ENCODE data around the gene ABI2.
"Not testable (repeated sequence)": the region's sequence is repeated elsewhere in the genome, so short reads cannot be mapped to it uniquely, and the experiment has no call there.

DNA sequence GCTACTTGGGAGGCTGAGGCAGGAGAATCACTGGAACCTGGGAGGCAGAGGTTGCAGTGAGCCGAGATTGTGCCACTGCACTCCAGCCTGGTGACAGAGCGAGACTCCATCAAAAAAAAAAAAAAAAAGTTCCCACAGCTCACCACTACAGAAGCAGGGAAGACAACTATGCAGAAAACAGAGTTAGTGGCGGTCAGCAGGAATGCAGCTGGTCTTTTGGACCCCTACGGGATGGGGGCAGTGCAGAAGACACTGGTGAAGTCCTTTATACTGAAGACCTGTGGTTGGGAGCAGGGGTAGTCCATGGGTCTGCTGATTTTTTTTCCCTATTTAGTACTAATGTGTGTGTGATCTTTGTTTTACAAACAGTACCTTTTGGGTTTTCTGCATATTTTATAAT lies 101.4 kb downstream of the ABI2 start:
- TF ChIP-seq EZH2phosphoT487 (IDR thresholded peaks at IDR 0.05; ENCODE audit: borderline replicate concordance, low read depth); RXRA (IDR thresholded peaks at IDR 0.05; ENCODE audit: borderline replicate concordance, low read depth); RAD21 (IDR thresholded peaks at IDR 0.05; ENCODE audit: low read length); GABPA (IDR thresholded peaks at IDR 0.05; ENCODE audit: low read depth); CHD2 (IDR thresholded peaks at IDR 0.05; ENCODE audit: low read length, partially characterized antibody); YY1 (IDR thresholded peaks at IDR 0.05; ENCODE audit: low read depth): not testable (repeated sequence)
- TF ChIP-seq, protein P1, sequence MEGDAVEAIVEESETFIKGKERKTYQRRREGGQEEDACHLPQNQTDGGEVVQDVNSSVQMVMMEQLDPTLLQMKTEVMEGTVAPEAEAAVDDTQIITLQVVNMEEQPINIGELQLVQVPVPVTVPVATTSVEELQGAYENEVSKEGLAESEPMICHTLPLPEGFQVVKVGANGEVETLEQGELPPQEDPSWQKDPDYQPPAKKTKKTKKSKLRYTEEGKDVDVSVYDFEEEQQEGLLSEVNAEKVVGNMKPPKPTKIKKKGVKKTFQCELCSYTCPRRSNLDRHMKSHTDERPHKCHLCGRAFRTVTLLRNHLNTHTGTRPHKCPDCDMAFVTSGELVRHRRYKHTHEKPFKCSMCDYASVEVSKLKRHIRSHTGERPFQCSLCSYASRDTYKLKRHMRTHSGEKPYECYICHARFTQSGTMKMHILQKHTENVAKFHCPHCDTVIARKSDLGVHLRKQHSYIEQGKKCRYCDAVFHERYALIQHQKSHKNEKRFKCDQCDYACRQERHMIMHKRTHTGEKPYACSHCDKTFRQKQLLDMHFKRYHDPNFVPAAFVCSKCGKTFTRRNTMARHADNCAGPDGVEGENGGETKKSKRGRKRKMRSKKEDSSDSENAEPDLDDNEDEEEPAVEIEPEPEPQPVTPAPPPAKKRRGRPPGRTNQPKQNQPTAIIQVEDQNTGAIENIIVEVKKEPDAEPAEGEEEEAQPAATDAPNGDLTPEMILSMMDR (IDR thresholded peaks at IDR 0.05): not testable (repeated sequence)
- TF ChIP-seq, protein P2, sequence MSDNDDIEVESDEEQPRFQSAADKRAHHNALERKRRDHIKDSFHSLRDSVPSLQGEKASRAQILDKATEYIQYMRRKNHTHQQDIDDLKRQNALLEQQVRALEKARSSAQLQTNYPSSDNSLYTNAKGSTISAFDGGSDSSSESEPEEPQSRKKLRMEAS (IDR thresholded peaks at IDR 0.05; ENCODE audit: low read depth): not testable (repeated sequence)
